GM12891 (cell line): Measurements from ENCODE around the gene ANKS1A.

Experiments
- POLR2A ChIP-seq: IDR thresholded peaks from 2 replicates; pipeline ENCODE4 v1.6.1; 2011; ENCODE audit warnings: low read depth, low read length, control low read depth
- POLR2AphosphoS5 ChIP-seq: IDR thresholded peaks from 2 replicates; pipeline ENCODE4 v1.6.1; 2011; ENCODE audit warnings: low read depth, low read length, control low read depth
- SPI1 ChIP-seq: IDR thresholded peaks from 2 replicates; pipeline ENCODE4 v1.6.1; 2011; ENCODE audit warnings: low read depth, low read length, control low read depth
- TAF1 ChIP-seq: IDR thresholded peaks from 2 replicates; pipeline ENCODE4 v1.6.1; 2011; ENCODE audit warnings: low read depth, low read length, control low read depth

DNA sequence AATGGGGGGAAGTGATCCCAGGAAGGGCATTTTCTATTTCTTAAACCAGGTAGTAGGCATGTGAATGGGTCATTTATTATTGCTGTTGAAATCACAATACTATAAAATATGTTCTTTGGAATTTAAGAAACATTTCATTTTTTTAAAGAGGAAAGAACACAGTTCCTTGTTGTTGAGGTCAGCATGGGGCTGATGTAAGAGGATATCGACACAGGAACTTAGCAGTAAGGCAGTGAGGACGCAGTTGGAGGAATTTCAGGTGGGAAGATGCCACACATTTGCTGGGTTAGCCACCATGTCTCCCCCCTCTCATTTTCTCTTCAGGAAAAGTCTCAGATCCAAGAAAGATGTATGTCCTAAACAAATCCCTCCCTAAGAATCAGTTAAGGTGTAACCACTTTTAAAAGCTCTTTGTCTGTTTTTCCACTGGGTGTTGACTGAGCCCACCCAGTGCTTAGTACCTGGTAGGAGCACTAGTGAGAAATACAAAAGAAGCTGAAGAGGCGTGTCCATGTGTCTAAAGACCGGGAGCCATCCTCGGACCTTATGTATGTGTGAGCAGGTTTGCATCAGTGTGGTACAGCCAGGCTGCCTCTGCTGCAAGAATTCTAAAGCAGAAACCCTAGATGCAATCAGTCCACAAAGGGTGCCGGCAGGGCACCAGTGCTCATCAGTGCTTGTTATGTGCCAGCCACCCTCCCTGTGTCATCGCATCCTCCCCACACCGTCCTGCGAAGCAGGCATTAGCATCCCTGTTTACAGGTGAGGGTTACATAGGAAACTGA is 153.2 kb downstream of the ANKS1A start:
- TF ChIP-seq POLR2A (no peak), TAF1 (no peak), POLR2AphosphoS5 (no peak), SPI1 (no peak)
